Upper lobe of left lung (tissue), 4 donors: Measurements from ENCODE around the gene ENOPH1.

Source experiments
- POLR2AphosphoS5 ChIP-seq, 2 donors: sonication (generic); formaldehyde crosslinking; IDR thresholded peaks; one replicate each; pipeline ENCODE4 v1.5.1; 2017; ENCODE audit warnings: antibody characterized with exemption in 2 of 2
- TF ChIP-seq, protein P1 (sequence below), 6 experiments: fragments of 450-650 bp in 4 of 6; fragments of 200-600 bp in 2 of 6; sonication (generic) in 2 of 6; IDR thresholded peaks; one replicate each; pipeline ENCODE4 v1.5.1; 2016 to 2019; ENCODE audit warnings: antibody characterized with exemption in 6 of 6

DNA sequence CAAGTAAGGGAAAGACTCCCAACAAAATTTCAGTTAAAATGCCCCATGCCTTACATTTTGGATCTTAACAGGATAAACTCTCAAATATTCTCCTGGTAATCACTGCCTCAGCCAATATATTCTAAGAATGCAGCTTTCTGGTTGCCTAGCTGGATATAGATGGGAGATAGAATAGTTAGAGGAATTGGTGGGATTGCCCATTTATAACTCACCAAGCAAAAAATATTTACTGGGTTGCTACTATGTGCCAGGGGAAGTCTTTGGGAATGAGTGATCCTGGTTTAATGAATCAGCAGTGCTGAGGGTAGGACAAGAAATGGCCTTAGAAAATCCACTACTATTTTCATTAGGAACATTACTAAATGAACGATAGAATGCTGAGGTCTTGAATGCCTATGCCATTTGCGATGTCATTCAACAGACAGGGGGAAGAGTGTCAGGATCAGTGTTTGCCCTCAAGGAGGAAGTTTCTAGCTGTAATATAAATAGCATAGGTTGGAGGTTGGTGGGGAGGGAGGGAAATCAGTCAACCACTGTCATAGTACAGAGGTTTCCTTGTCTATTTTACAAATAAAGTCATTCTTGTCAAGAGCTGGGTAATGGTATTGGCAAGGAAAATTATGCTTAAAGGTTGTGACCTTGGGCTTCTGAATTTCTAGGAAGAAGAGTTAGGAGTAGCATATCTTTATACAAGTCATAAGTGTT lies 63.5 kb downstream of the ENOPH1 start:
- TF ChIP-seq, protein P1, sequence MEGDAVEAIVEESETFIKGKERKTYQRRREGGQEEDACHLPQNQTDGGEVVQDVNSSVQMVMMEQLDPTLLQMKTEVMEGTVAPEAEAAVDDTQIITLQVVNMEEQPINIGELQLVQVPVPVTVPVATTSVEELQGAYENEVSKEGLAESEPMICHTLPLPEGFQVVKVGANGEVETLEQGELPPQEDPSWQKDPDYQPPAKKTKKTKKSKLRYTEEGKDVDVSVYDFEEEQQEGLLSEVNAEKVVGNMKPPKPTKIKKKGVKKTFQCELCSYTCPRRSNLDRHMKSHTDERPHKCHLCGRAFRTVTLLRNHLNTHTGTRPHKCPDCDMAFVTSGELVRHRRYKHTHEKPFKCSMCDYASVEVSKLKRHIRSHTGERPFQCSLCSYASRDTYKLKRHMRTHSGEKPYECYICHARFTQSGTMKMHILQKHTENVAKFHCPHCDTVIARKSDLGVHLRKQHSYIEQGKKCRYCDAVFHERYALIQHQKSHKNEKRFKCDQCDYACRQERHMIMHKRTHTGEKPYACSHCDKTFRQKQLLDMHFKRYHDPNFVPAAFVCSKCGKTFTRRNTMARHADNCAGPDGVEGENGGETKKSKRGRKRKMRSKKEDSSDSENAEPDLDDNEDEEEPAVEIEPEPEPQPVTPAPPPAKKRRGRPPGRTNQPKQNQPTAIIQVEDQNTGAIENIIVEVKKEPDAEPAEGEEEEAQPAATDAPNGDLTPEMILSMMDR (IDR thresholded peaks at IDR 0.05): no peak
- TF ChIP-seq POLR2AphosphoS5 (IDR thresholded peaks at IDR 0.05): no peak
